NCI-H2029 (cell line): ENCODE results near the gene SLC16A3.
"Not testable (repeated sequence)": the region's sequence is repeated elsewhere in the genome, so short reads cannot be mapped to it uniquely, and the experiment has no call there.

Source experiments
- DNase-seq: peaks from one replicate; lab custom pipeline; 2025; lab: John Stamatoyannopoulos, UW

The SLC16A3 gene

GRCh38 chr17:82247182-82247823 is 18.5 kb downstream of the SLC16A3 start:
- no peak for DNase-seq

GRCh38 chr17:82247856-82248671 is 19.2 kb downstream of the SLC16A3 start:
- DNase-seq: no peak

DNA sequence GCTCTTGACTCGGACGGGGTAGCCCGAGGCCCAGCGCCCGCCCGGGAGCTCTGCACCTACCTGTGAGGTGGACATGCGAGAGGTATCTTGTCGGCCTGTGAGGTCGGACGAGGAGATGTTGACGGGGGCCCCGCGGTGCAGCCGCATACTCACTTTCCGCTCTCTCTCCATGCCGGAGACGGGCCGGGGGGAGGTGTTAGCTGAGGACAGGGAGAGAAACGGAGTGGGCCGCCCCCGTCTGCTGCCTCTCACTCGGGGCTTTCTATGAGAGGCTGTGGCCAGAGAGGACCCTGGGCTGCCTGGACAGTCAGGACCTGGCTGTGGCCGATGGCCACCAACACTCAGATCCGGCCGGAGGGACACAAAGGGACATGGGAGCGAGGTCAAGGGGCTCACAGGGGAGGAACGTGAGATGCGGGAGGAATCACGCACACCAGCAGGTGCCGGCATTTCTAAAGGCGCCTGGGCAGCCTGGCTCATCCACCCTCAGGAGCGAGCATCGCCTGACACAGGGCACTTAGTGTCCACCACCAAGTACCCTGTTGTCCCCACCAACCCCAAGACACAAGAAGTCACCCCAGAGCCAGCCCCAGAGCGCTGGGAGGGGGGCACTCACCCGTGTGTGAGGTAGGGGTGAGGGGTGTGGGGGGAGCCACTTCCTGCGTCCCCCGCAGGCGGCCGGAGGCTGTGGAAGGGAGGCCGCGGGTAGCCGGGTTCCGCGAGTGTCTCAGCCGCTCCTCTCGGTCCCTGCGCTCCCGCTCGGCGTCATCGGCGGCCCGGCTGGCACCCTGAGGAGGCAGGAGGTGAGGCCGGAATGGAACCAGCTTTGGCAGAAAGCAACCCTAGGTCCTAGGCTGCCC is 20.2 kb downstream of the SLC16A3 start:
- DNase-seq: no peak

GRCh38 chr17:82249896-82250581 is 21.2 kb downstream of the SLC16A3 start:
- DNase-seq: no peak

DNA sequence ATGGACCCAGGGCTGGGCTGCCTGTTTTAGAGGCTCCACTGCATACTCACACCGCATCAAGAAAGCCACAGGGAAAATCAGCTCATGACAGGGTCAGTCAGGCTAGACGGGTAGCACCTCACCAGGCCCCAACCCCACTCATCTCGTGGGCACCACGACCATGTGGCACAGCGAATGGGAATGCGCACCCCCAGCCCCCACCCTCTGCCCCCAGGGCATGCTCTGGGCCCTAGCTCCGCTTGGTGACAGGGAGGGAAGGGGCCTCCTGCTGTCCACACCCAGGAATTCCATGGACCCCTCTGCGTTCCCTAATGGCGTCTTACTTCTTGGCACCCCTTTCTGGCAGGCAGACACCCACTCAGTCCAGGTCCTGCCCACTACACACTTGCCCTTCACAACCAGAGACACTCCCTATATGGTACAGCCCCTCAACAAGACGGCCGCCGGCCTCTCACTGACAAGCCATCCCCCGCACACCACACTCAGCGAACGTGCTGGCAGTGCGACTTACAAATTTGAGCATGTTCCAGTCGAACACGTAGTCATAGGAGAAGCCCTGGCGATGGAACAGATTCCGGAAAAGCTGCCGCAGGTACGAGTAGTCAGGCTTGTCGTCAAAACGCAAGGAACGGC is 22.1 kb downstream of the SLC16A3 start:
- DNase-seq: no peak

- no peak for DNase-seq
Observed at GRCh38 chr17:82252511-82253178, 23.8 kb downstream of the SLC16A3 start.

DNA sequence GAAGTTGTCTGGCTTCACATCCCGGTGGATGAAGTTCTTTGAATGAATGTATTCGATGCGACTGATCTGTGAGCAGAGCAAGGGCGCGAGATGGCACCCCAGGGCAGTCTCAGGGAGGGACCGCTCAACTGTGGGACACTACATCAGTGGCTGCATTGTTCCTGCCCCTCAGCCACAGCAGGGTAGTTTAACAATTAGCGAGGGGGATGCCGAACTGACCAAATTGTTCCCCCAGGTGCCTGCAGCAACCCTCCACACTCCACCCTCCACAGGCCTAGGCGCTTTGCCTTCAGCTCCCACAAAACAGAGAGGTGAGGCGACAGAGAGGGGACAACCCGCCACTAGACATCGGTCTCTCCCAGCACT is 24.3 kb downstream of the SLC16A3 start:
- DNase-seq: no peak

- DNase-seq: not testable (repeated sequence)
Observed at GRCh38 chr17:82254096-82254495, 25.3 kb downstream of the SLC16A3 start.

GRCh38 chr17:82254746-82255145 is 25.9 kb downstream of the SLC16A3 start:
- not testable (repeated sequence) for DNase-seq

- DNase-seq: no peak
Observed at GRCh38 chr17:82255402-82255972, 26.6 kb downstream of the SLC16A3 start.

GRCh38 chr17:82256242-82256885 is 27.5 kb downstream of the SLC16A3 start:
- DNase-seq: no peak

DNA sequence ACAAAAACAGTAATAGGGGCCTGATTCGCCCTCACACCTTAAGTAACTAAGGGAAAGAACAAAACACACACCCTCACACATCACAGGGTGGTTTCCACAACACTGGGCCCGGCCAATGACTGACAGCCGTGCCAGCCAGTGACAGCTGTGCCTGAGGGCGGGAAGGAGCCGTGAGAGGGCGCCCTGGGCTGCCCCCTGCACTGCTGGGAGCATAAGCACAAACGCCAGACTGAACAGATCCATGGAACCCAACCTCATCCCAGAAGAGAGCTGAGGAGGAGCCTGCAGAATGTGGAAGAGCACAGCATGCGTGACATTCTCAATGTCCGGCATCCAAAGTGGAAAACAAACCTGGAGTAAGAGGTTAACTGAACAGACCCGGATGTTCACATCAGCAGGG is 28.6 kb downstream of the SLC16A3 start:
- DNase-seq: no peak

- no peak for DNase-seq
Observed at GRCh38 chr17:82258555-82258954, 29.7 kb downstream of the SLC16A3 start.

DNA sequence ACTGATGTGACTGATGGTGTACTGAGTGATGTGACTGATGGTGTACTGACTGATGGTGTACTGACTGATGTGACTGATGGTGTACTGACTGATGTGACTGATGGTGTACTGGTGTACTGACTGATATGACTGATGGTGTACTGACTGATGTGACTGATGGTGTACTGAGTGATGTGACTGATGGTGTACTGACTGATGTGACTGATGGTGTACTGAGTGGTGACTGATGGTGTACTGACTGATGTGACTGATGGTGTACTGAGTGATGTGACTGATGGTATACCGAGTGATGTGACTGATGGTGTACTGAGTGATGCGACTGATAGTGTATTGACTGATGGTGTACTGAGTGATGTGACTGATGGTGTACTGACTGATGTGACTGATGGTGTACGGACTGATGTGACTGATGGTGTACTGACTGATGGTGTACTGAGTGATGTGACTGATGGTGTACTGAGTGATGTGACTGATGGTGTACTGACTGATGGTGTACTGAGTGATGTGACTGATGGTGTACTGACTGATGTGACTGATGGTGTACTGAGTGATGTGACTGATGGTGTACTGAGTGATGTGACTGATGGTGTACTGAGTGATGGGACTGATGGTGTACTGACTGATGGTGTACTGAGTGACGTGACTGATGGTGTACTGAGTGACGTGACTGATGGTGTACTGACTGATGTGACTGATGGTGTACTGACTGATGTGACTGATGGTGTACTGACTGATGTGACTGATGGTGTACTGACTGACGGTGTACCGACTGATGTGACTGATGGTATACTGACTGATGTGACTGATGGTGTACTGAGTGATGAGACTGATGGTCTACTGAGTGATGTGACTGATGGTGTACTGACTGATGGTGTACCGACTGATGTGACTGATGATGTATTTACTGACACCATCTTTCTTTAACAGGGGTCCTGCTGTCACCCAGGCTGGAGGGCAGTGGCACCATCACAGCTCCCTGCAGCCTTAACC is 31.4 kb downstream of the SLC16A3 start:
- not testable (repeated sequence) for DNase-seq

GRCh38 chr17:82262344-82262743 is 33.5 kb downstream of the SLC16A3 start:
- no peak for DNase-seq

- DNase-seq: no peak
Observed at GRCh38 chr17:82263641-82264040, 34.8 kb downstream of the SLC16A3 start.

DNA sequence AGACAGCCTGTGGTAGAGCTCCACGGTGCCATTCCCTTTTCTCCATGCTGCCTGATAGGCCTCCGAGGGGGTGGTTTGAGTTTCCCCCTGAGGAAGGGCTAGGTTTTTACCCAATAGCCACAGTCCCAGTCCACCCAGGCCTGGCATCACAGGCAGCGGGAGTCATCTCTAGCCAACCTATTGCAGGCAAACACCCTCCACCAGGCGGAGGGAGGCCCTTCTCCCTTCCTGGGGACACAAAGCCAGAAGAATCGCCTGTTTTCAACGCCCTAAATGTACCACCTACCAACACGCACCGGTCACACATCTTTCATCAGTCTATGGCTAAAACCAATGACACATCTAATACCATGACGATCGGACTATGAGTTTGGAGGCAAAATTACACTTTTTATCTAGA is 37.3 kb downstream of the SLC16A3 start:
- no peak for DNase-seq

DNA sequence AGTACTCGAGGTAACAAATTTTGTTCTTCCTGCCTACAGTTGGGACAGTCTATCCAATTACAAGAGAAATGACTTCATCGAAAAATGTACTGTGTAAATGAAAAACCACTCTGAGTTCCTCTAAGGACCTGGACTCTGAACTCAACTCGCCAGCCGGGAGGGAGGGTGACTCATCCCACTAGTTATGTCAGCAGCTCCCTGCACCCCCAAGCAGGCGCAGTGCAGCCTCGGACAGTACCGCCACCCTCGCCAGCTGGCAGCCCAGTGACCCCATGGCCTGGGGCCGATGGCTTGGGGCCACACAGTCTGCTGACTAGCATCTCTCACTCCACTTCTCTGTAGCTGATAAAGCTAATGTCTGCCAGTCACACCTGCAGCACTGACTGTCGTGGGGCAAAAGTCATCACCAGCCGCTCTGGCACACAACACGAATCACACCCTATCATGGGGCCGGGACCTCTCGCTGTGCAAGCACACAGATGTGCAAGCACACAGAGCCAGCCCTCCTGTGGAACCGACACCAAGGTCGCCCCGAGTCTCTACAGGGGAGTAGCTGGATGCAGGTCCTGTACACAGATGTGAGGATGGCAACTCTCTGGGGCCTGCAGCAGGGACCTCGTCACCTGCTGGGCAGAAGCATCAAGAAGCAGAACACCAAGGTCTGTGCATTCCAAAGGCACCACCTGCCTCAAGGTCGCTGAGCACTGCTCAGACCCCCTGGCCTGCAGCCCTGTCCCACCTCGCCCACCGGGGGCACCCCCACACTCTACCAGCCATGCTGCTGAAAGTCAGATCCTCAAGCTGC is 38.9 kb downstream of the SLC16A3 start:
- DNase-seq: no peak
